Measurements from ENCODE around the gene WFIKKN1.
A peak's percentile ranks its signal among the peaks of the same experiment; 100 is the strongest.

Gene WFIKKN1, protein sequence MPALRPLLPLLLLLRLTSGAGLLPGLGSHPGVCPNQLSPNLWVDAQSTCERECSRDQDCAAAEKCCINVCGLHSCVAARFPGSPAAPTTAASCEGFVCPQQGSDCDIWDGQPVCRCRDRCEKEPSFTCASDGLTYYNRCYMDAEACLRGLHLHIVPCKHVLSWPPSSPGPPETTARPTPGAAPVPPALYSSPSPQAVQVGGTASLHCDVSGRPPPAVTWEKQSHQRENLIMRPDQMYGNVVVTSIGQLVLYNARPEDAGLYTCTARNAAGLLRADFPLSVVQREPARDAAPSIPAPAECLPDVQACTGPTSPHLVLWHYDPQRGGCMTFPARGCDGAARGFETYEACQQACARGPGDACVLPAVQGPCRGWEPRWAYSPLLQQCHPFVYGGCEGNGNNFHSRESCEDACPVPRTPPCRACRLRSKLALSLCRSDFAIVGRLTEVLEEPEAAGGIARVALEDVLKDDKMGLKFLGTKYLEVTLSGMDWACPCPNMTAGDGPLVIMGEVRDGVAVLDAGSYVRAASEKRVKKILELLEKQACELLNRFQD

DNA sequence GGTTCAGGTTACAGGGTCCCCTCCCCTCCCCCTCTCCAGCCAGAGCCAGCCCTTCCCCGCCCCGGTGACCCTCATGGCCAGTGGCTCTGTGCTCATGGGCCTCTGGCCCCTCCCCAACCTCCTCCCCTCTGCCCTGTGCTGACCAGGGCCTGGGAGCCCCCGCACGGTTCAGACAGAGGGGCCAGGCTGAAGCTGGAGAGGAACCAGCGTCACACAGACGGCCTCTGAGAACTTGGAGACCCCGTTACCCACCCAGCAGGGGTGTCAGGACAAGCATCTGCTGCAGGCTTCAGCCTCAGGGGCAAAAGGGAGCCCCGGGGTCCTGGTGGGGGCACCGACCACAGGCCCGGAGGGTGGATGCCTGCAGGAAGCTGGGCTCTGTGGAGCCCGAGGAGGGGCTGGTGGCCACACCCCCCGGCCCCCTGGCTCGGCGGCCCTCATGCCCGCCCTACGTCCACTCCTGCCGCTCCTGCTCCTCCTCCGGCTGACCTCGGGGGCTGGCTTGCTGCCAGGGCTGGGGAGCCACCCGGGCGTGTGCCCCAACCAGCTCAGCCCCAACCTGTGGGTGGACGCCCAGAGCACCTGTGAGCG lies at the start of gene WFIKKN1:
WFIKKN1 (plus strand) TSS at position 171 of the 591 bp plus-strand sequence; CDS start at position 440, 269 bp downstream.
- DNase-seq: no peak

DNA sequence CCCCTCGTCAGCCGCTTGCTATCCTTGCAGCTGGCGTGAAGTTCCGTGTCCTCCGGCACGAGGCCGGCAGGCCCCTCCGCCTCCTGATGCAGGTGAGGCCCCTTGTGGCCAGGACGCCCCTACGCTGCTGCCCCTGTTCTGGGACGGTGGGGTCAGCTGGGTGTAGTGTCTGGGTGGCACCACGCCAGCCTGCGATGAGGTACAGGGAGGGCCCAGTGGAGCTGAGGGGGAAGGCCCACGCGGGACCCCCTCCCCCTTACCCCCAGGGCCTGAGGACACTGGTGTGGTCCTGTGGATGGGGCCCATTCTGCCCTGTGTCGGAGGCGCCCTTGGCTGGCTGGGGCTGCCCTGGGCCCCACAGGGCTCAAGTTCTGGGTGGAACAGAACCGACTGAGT lies 48.6 kb upstream of the WFIKKN1 start:
- no peak for DNase-seq

DNA sequence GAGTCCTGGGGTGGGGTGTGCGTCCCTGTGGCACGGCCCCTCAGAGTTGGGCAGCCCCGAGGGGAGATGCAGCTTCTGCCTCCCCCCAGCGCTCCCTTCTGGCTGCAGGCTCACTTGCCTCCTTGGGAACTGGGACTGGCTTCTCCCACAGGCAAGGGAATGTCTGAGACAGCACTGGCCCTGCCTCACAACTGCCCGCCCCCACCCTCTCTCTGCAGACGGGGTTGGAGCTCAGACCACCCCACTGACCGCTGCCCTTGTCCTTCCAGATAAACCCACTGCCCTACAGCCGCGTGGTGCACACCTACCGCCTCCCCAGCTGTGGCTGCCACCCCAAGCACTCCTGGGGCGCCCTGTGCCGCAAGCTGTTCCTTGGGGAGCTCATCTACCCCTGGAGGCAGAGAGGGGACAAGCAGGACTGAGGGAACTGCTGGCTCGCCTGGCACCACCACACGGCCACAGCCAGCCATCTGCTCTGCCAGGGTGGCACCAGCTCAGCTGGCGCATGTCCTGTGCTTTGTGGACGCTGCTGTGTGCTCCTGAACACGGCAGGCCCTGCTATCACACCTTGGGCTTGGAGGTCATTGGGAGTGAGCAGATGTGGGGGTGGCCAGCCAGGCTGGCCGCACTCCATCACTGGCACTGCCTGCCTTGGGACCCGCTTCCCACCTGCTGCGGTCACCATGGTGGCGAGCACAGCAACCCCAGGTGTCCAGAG lies 48.0 kb upstream of the WFIKKN1 start:
- no peak for DNase-seq

DNA sequence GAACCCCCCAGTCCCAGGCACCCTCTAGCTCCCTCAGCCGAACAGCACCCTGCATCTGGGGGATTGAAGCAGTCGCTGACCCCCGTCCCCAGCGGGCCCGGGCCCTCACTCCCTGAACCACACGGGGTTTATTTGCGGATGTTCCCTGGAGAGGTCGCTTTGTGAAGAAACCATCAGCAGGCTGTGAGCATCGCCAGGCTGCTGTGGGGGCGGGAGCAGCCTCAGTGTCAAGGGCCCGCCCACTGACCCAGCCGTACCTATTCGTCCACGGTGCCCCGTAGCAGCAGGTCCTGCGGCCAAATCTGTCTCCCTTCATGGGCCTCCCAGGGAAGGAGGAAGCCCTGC lies 47.3 kb upstream of the WFIKKN1 start:
- no peak for DNase-seq

DNA sequence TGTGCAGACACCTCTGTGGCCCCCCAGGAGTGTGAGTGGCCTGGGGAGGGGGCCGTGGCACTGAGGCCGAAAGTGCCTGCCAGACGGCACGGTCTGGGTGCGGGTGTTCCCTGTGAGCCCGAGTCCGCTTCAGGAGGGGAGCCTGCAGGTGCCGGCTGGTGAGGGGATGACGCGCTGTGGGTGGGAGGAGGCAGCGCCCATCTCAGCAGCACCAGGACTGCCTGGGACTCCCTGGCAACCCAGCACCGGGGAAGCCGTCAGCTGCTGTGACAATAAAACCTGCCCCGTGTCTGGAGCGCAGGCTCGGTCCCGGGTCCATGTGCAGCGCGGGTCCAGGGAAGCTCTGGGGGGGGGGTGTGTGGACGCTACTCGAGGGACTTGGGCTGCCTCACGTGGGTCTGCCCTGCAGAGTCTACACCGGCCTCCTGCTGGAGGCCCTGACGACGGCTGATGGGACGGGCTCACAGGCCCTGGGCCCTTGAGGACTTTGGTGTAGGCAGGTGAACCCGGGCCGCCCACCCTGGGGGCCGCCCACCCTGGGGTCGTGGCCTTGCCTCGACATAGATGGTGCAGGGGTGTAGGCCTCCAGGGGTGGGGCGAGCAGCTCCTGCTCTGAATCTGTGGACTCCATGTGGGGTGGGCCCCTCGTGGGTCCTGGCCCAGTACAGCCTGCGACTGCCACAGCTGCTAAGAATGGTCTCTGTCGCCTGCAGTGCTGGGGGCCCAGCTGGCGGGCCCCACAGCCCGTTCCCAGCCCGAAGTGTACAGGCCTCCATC lies 46.8 kb upstream of the WFIKKN1 start:
- peak; percentile 14 for DNase-seq

DNA sequence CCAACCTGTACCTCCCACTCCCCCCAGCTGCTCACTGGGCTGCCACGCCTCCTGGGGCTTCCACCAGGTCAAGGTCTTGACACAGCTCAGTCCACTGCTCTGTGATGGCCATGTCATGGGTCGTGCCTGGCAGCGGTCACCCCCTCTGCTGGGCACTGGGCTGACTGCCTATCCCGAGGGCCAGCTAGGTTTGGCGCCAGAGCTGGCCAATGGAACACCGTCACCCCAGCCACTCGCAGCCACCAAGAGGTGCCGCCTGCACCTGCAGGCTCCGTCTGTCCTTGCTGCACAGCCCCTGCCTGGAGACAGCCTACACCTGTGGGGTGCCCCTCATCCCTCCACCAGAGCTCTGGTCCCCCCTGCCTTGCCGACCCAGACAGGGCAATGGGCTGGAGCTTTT lies 45.4 kb upstream of the WFIKKN1 start:
- DNase-seq: peak; percentile 19

DNA sequence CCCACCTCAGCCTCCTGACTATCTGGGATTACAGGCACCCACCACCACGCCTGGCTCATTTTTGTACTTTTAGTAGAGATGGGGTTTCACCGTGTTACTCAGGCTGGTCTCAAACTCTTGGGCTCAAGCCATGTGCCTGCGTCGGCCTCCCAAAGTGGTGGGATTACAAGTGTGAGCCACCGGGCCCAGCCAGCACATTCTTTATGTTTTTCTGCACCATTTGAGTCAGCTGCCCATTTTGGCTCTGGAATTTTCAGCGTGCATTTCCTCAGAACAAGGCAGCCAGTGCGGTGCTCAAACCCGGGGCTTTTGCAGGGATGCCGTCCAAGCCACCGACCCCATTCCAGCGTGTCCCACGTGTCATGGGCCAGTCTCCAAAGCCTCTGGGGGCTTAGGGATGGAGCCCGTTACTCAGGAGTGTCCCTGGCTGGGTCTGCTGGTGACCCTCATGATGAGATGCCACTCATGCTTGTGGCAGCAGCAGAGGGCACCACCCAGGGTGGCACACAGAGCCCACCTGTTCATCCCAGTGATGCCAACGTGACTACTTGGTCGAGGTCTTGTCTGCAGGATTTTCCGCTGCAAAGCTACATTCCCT lies 44.6 kb upstream of the WFIKKN1 start:
- no peak for DNase-seq

DNA sequence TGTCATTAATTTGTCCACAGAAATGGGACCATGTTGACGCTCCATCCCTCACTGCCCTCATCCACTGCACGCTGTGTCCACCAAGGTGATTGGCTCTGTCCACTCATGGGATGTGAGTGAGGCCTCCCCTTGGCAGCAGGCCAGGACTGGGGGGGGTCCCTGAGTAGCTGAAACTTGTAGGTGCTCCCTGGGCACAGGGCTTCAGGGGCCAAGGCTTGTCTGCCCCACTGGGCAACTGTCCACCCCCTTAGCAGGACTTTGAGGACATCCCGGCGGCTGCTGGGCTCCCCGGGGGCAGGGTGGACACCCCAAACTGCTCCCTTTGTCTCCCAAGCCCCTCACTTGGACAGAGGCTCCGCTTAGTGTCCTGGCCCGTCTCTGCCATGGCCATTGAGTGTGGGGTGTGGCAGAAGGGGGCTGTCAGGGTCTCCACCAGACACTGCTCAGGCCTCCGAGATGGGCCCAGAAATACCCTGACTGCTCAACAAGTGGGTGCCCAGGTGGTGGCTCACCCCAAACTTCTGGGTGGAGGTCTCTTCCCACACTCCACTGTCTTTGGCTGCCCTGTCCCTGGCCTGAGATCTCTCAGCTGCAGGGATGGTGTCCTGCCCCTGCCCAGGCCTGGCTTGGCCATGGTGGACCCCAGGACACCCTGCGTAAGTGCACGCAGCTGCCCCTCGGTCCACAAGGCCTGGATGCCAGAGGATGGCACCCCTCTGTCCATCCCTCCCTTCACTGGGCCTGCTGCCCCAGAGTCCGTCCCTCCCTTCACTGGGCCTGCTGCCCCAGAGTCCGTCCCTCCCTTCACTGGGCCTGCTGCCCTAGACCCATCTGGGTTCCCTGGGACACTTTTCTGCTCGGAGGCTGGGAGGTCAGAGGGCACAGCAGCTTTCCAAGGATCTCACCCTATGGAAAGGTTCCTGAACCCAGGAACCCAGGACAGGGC lies 43.9 kb upstream of the WFIKKN1 start:
- no peak for DNase-seq

DNA sequence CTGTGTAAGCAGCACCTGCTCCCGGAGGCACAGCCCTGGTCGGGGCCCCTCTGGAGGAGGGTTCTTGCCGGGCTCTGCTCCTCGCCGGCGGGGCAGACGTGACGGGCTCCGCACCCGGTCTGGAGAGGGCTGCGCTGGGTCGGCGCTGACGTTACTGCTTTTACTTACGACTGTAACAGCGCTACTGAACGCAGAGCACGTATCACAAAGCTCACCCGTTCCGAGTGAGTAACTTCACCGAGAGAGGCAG lies 42.2 kb upstream of the WFIKKN1 start:
- no peak for DNase-seq

DNA sequence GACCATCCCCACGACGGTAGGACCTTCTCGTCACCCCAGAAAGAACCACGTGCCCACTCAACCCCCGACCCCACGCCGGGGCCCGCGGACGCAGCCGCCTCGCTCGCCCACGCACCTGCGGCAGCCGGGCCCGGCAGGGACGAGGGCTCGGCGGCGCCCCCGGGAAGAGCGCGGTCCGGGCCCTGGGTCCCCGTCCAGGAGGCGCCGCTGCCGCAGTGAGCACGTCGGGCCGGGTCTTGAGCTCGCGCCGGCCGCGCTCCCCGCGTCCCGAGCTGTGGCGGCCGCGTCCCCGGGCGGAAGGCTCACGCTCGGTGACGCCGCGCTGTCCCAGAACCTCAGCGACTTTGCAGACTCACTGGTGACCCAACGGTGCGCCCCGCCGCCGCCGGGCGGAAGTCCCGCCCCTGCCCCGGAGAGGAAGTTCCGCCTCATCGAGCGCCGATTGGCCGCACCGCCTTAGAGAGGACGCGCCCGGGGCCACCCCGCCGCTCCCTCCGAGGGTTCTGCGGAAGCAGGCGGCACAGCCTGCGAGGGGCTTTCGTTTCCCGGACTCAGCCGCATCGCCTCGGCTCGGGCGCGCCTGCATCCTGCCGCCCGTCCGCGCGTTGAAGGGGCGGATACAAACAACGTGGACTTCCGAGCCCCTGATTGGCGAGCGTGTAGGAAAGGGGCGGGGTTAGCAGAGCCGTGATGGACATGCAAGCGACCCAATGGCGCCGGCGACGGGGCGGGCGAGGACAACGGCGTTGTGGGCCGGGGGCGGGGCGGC lies 41.7 kb upstream of the WFIKKN1 start:
- DNase-seq: peak; percentile 71

DNA sequence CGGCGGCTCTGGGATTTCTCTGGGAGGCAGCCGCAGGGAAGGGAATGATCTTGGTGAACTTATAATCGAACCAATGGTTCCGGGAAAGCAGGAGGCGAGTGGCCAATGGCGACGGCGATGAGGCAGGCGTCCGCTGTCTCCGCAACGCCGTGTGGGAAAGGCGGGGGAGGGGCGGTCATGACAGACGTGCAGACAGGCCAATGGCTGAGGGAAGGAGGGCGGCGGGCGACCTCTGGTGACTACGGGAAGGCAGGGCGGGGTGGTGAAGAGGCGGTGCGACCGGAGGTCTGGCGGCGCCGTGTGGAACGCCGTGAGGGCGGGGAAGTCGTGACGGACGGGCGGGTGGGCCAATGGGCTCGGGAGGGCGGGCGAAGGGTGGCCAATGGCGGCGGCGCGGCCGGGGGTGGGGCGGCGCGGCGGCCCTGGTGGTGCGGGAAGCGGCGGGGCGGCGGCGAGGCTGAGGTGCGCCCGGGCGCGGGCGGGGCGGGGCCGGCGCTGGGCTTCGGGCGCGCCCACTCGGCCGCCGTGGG lies 41.1 kb upstream of the WFIKKN1 start, which contains the start of gene RAB40C:
RAB40C (plus strand) TSS at position 409 of the 530 bp plus-strand sequence. CDS start 226 bp downstream, outside the sequence.
- DNase-seq: peak; percentile 71

DNA sequence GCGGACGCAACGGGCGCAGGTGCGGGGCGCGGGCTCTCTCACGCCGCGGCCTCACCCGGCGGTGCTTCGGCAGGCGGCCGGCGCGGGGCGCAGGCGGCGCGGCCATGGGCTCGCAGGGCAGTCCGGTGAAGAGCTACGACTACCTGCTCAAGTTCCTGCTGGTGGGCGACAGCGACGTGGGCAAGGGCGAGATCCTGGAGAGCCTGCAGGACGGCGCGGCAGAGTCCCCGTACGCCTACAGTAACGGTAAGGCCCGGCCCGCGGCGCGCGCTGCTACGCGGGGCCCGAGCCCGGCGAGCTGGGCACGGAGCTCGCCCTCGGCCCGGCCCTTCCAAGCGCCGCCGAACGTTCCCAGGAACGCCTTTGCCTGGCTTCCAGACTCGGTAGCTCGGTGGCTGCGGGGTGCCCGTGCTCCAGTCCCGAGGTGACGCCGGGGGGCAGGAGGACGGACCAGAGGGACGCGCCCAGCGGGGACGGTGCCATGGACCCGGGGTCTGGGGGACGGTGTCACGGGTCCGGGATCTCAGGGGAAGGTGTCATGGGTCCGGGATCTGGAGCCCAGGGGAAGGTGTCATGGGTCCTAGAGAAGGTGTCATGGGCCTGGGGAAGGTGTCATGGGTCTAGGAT lies 40.5 kb upstream of the WFIKKN1 start:
- DNase-seq: no peak

DNA sequence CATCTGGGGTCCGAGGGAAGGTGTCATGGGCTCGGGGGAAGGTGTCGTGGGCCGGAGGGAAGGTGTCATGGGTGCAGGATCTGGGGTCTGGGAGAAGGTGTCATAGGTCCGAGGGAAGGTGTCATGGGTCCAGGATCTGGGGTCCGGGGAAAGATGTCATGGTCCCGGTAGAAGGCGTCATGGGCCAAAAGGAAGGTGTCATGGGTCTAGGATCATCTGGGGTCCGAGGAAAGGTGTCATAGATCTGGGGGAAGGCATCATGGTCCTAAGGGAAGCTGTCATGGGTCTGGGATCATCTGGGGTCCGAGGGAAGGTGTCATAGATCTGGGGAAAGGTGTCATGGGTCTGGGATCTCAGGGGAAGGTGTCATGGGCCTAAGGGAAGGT lies 40.0 kb upstream of the WFIKKN1 start:
- no peak for DNase-seq

DNA sequence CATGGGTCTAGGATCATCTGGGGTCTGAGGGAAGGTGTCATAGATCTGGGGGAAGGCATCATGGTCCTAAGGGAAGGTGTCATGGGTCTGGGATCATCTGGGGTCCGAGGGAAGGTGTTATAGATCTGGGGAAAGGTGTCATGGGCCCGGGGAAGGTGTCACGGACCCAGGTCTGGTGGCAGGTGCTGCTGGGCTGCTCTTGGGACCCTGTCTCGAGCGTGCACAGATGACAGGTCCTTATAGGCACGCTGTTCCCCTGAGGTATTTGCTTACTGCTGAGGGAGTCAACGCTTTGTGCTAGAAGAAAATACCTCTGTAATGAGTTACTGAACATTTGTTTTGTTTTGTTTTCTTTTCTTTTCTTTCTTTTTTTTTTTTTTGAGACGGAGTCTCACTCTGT lies 39.6 kb upstream of the WFIKKN1 start:
- DNase-seq: no peak

DNA sequence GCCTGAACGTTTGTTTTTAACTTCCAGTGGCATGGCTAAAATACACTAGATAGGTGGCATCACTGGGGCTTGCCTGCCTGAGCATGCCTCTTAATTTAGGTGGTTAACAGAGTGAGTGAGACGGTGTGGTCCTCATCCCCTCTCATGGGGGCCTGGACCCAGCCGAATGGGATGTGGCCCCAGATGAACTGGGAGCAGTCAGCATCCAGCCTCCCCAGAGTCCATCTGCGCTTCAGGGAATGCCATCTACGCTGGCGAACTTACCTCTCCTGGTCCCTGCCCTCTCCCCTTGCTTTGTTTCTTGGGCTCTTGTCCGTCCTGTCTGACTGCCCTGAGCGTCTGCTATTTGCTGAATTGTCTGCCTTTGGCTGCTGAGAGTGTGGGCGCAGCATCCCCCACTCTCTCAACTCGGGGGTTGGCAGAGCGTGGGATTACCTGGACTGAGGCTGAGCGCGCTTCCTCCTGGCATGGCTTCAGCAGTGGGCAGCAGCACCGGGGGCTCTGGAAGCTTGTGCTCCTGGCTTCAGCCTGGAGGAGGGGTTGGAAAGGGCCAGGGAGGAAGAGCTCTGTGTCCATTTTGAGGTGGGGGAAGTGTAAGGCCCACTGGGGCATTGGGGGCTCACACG lies 38.8 kb upstream of the WFIKKN1 start:
- DNase-seq: no peak

DNA sequence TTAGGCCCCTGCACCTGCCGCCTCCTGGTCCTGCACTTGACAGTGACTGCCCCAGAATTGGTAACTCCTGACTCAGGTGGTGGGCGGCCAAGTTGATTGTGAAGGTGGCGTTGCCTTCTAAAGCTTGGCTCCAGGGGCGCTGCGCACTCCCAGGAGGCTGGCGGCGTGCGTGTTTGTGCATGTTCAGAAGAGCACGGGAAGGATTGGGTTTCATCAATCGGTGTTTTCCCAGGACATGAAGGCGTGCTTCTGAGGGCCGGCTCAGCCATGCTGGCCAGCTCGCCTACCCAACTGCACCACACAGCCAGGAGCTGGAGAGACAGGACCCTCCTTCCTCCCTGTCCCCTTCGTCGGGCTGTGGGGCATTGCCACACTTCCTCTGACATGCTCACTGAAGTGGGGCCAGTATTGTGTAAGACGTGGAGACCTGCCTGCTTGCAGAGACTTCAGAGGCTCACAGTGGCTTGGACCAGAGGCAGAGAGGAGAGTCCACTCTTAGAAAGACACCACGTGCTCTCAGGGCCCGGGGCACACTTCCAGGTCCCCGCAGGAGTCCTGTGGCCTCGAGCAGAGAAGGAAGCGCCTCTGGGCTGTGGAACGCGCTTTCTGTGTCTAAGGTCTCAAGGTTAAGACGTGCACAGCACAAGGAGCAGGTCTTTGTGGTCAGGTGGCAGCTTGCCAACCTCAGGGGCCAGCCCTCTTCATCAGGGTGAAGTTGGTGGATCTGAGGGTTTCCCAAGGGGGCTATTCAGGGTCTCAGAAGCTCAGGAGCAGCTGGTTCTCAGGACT lies 38.1 kb upstream of the WFIKKN1 start:
- peak; percentile 79 for DNase-seq

DNA sequence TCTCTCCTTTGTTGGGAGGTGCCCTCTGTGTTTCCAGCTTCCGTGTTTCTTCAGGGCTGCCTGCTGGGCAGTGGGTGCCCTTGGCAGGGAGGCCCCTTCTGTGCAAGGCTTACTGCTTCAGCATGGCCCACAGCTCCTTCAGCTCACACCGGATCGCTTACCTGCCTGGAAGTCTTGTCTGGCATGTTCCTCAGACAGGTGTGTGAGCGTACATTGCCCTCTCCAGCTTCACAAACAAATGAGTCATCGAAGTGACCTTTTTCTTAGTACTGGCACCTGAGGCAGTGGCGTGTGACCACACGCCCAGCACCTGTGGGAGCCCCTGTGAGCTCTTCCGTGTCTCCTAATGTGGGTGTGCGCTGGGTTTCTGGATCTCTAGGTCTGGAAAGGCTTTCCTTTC lies 37.4 kb upstream of the WFIKKN1 start:
- peak; percentile 46 for DNase-seq

DNA sequence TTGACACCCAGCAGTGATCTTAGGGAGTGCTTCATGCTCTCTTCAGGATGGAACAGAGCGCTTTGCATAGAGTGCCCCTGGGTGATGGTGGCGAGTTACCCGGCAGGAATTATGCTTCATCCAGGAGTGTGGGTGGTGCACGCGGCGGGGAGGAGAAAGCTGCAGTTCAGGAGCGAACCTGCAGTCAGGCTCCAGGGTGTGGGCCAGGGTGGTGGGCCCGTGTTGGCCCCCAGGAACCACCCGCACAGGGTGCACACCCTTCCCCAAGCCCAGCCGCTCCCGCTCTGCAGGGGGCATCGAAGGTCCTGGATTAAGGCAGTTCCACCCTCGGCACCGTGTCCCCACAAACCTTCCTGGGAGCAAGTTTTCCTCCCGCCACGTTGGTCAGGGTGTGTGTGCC lies 37.0 kb upstream of the WFIKKN1 start:
- DNase-seq: no peak

DNA sequence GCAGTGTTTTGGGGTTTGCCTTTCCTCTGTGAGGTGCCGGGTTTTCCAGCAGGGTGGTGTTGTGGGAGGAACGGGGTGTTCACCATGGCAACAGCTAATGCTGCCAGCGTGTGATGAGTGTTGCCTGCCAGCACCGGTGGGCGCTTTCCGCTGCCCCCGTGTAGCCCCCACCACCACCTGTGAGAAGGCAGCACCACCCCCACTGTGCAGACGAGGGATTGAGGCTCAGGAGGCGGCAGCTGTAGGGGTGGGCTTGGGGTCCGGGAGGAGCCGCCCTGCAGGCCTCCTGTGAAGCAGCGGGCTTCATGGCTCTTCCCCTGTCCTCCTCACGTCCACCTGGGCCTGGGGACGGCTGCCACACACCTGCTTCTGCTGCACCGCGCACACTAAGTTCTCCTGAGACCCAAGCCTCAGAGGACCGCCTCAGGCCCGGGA lies 35.7 kb upstream of the WFIKKN1 start:
- no peak for DNase-seq
